ENCODE data around the gene SIX1.

The SIX1 gene

DNA sequence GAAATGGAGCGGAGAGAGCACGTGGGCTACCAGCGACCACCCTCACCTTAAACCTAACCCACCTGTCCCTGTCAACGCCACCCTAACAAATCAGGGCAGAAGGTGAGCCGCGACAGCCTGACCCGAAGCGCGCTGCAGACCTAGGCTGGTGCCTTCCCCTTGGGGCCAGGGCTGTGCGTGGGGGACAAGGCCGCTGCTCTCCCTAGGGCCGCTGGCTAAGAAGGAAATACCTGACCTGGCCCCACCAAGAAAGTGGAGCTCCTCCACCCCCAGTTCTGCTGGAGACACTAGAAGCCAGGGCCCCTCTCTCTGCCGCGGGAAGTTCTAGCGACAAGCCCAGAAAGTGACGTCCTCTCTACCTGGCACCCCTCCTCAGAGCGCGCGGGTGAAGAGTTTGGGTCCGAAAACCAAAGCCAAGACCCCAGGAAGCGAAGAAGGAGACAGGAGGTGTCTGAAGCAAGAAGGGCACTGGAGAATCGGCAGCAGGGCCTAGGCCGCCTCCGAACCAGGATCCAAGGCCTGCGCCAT, 7.5 kb downstream of the SIX1 start:
- Histone ChIP-seq H3K36me3 (ENCODE audit: insufficient read depth) (no peaks in the 10 kb centered on the region), H3K9ac (no peak overlapping the region), H4K20me1 (ENCODE audit: insufficient read depth) (no peaks in the 10 kb centered on the region), H3K4me3 (IDR thresholded peaks at IDR 0.05; ENCODE audit: insufficient read depth, low read depth, low read length) (no peak overlapping the region), H3K4me2 (no peak overlapping the region), H3K79me2 (ENCODE audit: insufficient read depth, low read depth) (no peaks in the 10 kb centered on the region), H2AFZ (ENCODE audit: low read depth) (no peak overlapping the region), H3K27me3 (ENCODE audit: insufficient read depth, low read depth) (no peaks in the 10 kb centered on the region), H3K27ac (no peak overlapping the region), H3K4me1 (ENCODE audit: low read depth, poor library complexity, severe bottlenecking) (peaks cover 26% of the 10 kb centered on the region)
- TF ChIP-seq, protein P1, sequence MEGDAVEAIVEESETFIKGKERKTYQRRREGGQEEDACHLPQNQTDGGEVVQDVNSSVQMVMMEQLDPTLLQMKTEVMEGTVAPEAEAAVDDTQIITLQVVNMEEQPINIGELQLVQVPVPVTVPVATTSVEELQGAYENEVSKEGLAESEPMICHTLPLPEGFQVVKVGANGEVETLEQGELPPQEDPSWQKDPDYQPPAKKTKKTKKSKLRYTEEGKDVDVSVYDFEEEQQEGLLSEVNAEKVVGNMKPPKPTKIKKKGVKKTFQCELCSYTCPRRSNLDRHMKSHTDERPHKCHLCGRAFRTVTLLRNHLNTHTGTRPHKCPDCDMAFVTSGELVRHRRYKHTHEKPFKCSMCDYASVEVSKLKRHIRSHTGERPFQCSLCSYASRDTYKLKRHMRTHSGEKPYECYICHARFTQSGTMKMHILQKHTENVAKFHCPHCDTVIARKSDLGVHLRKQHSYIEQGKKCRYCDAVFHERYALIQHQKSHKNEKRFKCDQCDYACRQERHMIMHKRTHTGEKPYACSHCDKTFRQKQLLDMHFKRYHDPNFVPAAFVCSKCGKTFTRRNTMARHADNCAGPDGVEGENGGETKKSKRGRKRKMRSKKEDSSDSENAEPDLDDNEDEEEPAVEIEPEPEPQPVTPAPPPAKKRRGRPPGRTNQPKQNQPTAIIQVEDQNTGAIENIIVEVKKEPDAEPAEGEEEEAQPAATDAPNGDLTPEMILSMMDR (conservative IDR thresholded peaks at IDR 0.05; ENCODE audit: low read depth, low read length) = no peak

DNA sequence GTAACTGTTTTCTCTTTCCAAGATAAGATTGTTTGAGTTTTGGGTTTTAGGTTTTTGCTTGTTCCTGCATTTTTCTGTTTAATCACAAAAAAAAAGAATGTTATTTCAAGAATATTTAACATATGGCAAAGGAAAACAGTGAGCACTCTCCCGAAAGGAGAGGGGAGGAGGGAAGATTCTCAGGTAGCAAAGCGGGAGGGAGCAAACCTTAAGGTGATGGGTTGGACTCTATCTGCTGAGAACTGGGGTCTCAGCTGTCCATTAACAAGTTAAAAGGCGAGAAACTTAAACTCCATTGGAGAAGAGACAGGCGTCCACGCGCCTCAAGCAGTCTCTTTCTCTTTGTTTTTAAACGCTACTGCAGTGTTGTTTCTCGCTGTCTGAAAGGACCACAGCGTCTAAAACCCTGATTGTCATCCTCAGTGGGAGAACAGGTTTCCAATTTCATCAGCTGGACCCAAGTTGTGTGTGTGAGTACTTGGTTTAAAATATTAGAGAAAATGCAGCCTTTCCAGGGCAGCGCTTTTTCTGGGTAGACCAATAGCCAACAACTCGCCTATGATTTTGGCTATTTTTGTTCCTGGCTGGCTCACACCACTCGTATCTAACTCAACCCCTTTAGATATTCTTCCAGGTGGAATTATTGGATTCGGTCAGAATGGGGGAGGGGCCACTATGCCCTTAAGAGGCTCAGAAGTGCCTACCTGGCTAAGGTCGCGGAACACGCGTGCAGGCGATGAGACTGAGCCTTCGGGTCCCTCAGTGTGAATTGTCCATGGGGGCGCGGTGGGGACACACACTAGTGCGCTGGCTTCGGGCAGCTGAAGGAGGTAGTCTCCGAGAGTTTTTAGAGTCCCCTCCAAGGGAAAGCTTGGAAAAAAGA, 8.2 kb downstream of the SIX1 start:
- no peaks in the 10 kb centered on the region for H4K20me1 ChIP-seq (ENCODE audit: insufficient read depth)
- H3K79me2 ChIP-seq (ENCODE audit: insufficient read depth, low read depth) = no peaks in the 10 kb centered on the region
- H3K9ac ChIP-seq = no peak overlapping the region
- TF ChIP-seq, protein P1 (conservative IDR thresholded peaks at IDR 0.05; ENCODE audit: low read depth, low read length) = no peak
- H3K36me3 ChIP-seq (ENCODE audit: insufficient read depth) = no peaks in the 10 kb centered on the region
- H3K4me1 ChIP-seq (ENCODE audit: low read depth, poor library complexity, severe bottlenecking) = peaks cover 22% of the 10 kb centered on the region
- no peaks in the 10 kb centered on the region for H3K27me3 ChIP-seq (ENCODE audit: insufficient read depth, low read depth)
- H3K4me3 ChIP-seq (IDR thresholded peaks at IDR 0.05; ENCODE audit: insufficient read depth, low read depth, low read length) = no peak overlapping the region
- no peak overlapping the region for H3K27ac ChIP-seq
- no peak overlapping the region for H3K4me2 ChIP-seq
- no peak overlapping the region for H2AFZ ChIP-seq (ENCODE audit: low read depth)

DNA sequence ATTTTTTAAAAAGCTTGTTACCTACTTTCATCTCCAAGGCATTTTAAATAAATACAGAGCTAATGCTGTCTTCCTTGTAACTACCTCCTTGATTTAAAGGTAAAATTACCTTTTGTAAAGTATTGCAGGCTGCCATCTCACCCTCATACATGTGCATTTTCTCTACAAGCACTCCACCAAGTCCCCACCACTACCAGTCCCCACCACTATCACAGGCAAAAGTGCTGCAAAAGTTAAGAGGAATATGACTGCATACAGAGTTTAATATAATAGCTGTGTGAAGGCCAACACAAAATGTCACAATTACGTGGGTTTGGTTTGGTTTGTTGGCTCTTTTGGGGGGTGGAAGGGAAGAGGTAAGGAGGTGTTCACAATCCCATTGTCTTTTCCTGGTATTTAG, 9.6 kb downstream of the SIX1 start:
- Histone ChIP-seq H3K4me3 (IDR thresholded peaks at IDR 0.05; ENCODE audit: insufficient read depth, low read depth, low read length) (no peak overlapping the region), H3K79me2 (ENCODE audit: insufficient read depth, low read depth) (no peaks in the 10 kb centered on the region), H3K4me1 (ENCODE audit: low read depth, poor library complexity, severe bottlenecking) (peaks cover 8% of the 10 kb centered on the region), H2AFZ (ENCODE audit: low read depth) (no peak overlapping the region), H4K20me1 (ENCODE audit: insufficient read depth) (no peaks in the 10 kb centered on the region), H3K4me2 (no peak overlapping the region), H3K27me3 (ENCODE audit: insufficient read depth, low read depth) (no peaks in the 10 kb centered on the region), H3K27ac (no peak overlapping the region), H3K9ac (no peak overlapping the region), H3K36me3 (ENCODE audit: insufficient read depth) (no peaks in the 10 kb centered on the region)
- TF ChIP-seq, protein P1 (conservative IDR thresholded peaks at IDR 0.05; ENCODE audit: low read depth, low read length) = no peak

DNA sequence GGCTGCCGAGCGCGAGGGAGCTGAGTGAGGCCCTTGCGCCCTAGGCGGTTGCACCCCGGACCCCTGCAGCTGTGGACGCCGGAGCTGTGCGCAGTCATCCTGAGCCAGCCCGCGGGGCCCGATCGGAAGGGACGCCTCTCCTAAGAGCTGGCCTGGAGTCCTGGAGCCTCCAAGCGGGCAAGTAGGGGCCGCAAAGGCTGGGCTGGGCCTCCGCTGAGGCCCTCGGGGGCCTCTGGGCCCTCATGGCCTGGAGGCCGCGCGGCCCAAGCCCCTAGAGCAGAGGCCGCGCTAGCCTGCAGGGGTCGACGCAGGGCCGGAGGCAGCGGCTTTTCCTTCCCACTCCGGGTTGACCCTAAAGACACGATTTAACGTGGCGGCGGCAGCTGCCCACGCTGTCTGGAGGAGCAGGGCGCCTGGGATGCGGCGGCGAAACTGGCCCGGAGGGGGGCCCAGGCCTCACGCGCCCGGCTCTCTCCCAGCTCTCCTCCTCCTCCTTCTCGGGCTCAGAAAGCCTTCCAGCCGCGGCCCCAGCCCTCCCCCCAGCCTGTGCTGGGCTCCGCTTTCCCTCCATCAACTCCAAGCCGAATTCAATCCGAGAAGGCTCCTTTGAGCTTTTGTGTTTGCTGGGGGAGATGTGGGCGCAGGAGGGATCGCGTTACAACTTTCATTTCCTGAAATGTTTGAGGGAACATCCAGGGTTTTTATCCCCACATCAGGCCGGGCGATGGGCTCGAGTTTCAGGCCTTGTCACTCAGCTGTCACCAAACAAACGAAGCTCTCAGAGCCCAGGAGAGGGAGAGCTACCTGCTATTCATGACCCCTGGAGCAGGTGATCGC, 11.6 kb downstream of the SIX1 start:
- Histone ChIP-seq H2AFZ (ENCODE audit: low read depth) (no peak overlapping the region), H3K27me3 (ENCODE audit: insufficient read depth, low read depth) (no peaks in the 10 kb centered on the region), H3K27ac (no peak overlapping the region), H3K79me2 (ENCODE audit: insufficient read depth, low read depth) (no peaks in the 10 kb centered on the region), H3K4me3 (IDR thresholded peaks at IDR 0.05; ENCODE audit: insufficient read depth, low read depth, low read length) (no peak overlapping the region), H3K4me1 (ENCODE audit: low read depth, poor library complexity, severe bottlenecking) (peaks cover 18% of the 10 kb centered on the region), H3K36me3 (ENCODE audit: insufficient read depth) (no peaks in the 10 kb centered on the region), H3K4me2 (no peak overlapping the region), H4K20me1 (ENCODE audit: insufficient read depth) (no peaks in the 10 kb centered on the region), H3K9ac (no peak overlapping the region)
- TF ChIP-seq, protein P1 (conservative IDR thresholded peaks at IDR 0.05; ENCODE audit: low read depth, low read length) = no peak
